HG02943 (cell line): ENCODE results near the gene FURIN.
"Not testable (repeated sequence)": the region's sequence is repeated elsewhere in the genome, so short reads cannot be mapped to it uniquely, and the experiment has no call there.

Source experiments
- ATAC-seq: cut with Tn5 transposase; IDR thresholded peaks from one replicate; pipeline ENCODE4 v1.9.1; 2021; ENCODE audit warnings: mild to moderate bottlenecking, low read depth, moderate library complexity; ENCODE audit not compliant: unreplicated experiment

Gene FURIN

DNA sequence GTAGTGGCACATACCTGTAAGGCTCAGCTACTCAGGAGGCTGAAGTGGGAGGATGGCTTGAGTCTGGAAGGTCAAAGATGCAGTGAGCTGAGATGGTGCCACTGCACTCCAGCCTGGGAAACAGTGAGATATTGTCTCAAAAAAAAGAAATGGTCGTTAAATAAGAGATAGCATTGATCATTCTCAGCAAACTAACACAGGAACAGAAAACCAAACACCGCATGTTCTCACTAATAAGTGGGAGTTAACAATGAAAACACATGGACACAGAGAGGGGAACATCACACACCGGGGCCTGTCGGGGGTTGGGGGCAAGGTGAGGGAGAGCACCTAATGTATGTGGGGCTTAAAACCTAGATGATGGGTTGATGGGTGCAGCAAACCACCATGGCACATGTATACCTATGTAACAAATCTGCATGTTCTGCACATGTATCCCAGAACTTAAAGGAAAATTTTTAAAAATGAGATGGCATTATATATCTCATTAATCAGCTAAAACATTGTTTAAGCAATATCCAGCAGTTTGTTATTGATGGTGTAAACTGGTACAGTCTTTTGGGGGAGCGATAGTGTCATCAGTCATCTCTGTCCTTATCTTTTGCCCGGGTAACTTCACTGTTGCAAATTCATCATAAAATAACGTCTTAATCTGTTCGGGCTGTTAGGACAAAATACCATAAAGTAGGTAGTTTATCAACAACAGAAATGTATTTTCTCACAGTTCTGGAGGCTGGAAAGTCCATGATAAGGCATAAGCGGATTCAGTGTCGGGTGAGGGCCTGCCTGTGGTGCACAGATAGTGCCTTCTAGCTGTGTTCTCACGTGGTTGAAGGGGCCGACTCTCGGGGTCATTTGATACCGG, 33.0 kb downstream of the FURIN start:
- ATAC-seq: no peak

DNA sequence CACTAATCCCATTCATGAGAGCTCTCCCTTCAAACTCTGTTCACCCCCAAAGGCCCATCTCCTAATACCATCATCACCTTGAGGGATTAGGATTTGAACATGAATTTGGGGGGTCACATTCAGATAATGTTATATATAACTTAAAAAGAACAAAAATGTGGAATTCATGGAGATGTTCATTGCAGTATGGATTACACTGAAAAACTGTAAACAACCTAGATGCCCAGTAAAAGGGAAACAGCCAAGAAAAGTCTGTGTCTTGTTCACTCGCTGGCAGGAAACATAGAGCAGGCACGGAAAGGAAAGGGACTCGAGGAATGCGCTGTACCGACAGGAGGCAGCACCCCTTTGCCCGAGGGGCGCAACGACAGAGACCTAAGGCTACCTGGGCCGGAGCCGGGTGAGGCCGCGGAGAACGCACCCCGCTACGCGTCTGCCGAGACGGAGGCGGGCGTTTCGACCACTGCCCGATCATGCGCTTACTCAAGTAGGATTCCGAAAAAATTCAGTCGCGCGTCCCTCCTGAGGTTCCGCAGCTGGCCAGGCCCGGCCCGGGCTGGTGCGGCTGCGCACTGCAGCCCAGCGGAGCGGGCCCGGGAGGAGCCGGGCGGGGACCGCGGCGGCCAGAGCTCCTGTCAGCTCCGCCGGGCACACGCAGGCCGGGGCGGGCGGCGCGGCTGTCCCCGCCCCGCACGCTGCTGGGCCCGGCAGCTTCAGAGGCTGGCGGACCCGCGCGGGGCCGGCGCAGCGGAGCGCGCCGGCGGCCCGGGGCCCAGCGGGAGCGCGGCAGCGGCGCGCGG, 33.9 kb downstream of the FURIN start:
- peak; percentile 60 for ATAC-seq

DNA sequence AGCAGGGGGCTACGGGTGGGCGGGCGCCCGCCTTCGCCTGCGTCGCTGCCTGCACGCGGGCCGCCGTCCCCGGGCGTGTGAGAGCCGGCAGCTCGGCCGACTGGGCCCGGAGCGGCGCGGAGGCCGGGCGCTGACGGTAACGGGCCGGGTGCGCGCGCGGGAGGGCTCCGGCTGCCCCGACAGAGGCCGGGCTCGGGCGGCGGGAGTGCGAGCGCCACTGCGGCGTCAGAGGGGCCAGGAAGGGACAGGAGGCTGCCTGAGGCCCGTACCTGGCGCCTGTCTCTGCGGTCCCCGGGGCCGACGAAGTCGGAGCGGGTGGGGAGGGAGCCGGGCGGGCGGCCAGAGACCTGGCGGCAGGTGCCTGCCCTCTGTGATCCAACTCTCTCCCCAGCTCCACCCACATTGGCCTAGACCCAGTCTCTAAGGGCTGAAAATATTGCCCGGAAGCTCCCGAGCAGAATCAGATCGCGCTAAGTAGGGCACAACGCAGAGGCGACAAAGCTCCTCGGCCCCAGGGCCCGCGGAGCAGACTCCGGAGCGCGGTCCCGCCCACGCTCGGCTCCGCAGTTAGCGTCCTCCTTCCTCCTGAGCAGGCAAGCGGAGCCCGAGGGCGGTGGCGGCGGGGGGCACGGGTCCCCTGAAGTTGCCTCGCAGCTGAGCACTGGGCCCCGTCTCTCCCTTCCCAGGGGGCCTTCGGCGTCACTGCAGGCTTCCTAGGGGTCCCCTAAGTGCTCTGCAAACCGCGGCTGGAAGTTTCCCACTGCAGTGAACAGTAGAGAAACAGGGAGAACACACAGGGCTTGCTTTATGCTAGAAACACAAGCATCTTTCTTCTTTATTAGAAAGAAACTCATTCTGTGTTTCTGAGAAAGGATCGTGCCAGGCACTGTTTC, 34.7 kb downstream of the FURIN start, which contains the start of gene MAN2A2:
MAN2A2 (plus strand) TSS at position 463 of the 893 bp plus-strand sequence. CDS start 906 bp downstream, outside the sequence.
- ATAC-seq: peak; percentile 46

DNA sequence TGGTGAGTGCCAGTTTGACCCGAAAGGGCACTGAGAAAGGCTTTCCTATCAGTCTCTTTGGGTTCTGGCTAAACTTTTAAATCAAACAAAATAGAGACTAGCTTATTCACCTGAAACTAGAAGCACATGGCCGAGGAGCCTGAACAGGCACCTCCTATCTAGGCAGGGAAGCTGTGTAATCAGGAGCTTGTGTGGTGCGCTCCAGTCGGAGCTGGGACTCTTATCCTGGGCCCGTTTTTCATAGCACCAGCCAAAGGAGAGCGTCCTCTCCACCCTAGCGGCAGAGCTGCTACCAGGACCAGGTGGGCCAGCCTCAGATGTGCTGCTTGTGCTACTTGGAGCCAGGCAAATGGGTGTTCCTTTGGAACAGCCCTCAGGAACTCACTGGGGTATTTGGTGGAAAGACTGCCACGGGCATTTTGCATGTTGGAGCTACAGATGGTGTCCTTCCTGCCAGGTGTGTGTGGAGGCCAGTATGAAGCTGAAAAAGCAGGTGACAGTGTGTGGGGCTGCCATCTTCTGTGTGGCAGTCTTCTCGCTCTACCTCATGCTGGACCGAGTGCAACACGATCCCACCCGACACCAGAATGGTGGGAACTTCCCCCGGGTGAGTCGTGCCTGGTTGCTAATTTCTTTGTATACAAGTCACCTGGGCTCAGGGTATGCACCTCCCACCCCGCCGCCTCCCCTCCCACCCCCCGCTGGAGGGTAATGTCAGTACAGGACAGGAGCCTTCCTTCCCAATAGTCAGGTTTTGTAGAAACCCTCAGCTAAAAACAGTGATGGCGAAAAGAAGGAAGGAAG, 35.5 kb downstream of the FURIN start:
- no peak for ATAC-seq

DNA sequence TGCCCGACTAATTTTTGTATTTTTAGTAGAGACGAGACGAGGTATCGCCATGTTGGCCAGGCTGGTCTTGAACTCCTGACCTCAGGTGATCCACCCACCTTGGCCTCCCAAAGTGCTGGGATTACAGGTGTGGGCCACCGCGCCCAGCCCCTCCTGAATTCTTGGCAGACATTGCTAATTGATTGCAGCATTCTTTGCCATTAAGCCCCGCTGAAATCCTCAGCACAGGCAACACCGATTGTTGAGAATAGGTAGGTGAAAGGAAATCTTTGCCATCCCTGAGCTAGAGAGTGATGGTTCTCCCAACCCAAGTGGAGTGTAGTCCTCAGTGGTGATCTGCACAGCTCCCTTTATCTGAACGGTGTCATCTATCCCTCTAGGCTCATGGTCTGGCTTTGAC, 36.4 kb downstream of the FURIN start:
- ATAC-seq: no peak

DNA sequence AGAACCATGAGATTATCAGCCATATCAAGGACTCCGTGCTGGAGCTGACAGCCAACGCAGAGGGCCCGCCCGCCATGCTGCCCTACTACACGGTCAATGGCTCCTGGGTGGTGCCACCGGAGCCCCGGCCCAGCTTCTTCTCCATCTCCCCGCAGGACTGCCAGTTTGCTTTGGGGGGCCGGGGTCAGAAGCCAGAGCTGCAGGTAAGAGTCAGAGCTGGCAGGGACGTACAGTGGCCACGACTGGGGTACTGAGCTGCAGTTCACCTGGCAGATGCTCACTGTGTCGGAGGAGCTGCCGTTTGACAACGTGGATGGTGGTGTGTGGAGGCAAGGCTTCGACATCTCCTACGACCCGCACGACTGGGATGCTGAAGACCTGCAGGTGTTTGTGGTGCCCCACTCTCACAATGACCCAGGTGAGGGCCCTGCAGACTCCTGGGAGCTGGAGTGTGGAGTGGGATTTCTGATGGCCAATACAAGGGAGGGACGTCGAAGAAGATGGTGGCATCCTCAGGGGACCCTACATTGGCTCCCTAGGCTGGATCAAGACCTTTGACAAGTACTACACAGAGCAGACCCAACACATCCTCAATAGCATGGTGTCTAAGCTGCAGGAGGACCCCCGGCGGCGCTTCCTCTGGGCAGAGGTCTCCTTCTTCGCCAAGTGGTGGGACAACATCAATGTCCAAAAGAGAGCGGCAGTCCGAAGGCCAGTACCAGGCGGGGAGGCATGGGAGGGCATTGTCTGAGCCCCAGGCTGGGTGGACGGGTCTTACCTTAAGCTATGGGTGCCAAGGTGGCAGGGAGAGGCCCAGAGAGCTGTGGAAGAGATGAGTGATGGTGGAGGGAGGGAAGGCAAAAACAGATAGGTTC, 37.2 kb downstream of the FURIN start:
- no peak for ATAC-seq

DNA sequence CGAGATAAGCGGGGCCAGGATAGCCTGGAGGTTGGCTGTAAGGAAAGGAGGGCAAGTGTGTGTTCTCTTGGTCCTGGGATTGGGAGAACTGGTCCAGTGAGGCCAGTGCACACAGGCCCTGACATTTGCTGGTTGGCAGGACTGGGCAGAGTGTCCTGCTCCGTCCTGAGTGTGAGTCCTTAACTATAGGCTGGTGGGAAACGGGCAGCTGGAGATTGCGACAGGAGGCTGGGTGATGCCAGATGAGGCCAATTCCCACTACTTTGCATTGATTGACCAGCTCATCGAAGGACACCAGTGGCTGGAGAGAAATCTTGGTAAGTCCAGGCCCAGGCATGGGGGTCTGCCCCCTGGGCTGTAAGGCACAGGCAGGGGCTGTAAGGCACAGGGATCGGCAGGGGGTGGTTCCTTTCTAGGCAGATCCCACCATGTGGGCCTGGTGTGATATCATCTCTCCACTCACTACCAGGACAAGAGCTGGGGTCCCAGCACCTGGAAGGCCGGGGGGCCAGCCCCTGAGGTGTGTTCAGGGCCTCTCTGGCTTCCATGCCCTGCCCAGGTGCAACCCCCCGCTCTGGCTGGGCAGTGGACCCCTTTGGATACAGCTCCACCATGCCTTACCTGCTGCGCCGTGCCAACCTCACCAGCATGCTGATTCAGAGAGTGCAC, 37.9 kb downstream of the FURIN start:
- no peak for ATAC-seq

DNA sequence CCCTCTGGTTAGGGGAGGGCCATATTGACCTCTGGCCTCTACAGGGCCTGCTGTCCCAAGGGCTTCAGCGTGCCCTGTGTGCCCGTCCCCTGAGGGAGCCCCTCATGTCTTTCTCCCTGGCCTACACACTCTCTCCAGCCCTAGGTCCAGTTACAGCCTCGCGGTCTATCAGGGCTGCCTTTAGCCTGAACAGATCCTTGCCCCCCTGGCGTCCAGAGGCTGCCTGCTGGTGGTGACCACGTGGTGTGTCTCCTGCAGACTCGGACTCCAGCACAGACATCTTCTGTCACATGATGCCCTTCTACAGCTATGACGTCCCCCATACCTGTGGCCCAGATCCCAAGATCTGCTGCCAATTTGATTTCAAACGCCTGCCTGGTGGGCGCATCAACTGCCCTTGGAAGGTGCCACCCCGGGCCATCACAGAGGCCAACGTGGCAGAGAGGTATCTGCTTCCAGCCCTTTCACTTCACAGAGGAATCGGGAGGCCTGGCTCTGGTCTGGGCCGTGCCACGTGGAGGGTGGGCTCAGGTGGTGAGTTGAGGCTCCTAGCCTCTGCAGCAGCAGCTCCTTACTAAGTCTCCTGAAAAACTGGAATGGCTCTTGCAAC, 38.8 kb downstream of the FURIN start:
- ATAC-seq: no peak

DNA sequence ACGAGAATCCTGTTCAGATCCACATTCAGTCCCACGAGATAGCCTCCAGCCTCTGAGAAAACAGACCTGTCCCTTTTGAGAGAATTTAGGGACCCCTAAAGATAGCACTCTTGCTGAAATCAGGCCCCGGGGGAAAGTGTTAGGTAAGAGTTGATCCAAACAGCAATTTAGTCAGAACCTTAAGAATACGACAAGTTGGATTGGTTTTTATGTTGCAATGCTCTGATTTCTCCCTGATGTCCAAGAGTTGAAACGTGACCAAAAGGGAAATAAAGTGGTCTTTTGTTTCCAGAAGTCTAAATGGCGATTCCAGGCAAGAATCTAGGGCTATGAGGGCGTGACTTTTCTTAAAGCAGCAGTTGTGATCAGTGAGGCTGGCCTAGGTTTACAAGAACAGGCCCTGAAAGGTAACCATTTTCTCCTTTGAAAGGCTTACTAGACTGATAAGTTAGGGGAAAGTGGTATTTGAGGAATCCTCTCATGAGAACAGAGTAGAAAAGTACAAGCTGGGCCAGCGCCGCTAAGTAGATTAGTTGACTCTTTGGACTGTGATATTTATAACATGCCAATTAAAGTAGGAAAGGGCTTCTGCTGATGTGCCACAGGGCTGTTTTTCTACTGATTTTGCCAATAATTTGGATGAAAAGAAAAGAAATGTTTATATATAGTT, 39.6 kb downstream of the FURIN start:
- no peak for ATAC-seq

DNA sequence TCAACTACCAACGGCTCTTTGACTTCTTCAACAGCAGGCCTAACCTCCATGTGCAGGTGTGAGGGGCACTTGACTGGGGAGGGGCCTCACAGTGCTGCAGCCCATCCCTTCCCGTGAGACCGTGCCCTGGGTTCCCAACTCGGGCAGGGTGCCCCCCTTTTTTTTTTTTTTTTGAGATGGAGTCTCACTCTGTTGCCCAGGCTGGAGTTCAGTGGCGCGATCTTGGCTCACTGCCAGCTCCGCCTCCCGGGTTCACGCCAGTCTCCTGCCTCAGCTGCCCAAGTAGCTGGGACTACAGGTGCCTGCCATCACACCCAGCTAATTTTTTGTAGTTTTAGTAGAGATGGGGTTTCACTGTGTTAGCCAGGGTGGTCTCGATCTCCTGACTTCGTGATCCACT, 41.1 kb downstream of the FURIN start:
- not testable (repeated sequence) for ATAC-seq

DNA sequence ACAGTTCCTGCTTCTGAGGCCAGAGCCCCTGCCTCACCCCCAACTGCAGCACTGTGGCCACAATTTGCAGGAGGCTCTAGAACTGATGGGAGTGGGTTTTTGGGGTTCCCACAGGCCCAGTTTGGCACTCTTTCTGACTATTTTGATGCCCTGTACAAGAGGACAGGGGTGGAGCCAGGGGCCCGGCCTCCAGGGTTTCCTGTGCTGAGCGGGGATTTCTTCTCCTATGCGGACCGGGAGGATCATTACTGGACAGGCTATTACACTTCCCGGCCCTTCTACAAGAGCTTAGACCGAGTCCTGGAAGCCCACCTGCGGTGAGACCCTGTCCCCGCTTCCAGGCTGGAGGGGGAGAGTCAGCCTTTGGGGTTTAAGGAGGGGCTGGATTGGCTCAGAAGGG, 41.6 kb downstream of the FURIN start:
- ATAC-seq: no peak

DNA sequence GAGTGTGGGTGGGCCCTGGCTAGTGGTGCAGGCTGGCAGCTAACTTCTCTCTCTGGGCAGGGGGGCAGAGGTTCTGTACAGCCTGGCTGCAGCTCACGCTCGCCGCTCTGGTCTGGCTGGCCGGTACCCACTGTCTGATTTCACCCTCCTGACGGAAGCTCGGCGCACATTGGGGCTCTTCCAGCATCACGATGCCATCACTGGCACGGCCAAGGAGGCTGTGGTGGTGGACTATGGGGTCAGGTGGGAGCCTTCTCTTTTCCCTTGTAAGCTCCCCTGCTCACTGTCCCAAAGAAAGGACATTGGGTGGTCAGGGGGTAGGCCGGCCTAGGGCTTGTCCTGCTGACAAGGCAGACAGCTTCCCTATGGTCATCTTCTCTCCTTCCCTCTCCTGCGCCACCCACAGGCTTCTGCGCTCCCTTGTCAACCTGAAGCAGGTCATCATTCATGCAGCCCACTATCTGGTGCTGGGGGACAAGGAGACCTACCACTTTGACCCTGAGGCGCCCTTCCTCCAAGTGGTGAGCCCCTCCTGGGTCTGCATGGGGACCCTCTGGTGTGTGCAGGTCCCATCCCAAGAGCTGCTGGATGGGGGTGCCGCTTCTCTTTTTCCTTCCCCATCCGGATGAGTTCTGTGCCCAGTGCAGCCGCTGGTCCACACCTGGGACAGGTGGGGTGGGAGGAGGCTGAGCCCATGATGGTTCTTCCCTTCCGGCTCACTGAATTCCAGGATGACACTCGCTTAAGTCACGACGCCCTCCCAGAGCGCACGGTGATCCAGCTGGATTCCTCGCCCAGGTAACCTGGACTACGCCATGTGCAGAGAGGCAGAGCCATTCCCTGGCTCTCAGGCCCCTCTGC, 42.3 kb downstream of the FURIN start:
- no peak for ATAC-seq

DNA sequence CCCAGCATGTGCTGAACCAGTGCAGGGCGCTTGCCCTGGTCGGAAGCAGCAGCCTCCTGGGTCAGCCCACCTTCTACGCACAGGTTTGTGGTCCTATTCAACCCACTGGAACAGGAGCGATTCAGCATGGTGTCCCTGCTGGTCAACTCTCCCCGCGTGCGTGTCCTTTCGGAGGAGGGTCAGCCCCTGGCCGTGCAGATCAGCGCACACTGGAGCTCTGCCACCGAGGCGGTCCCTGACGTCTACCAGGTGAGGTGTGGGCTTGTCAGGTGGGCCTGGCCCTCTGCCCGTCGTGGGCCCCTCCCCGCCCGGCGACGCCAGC, 42.9 kb downstream of the FURIN start:
- no peak for ATAC-seq

DNA sequence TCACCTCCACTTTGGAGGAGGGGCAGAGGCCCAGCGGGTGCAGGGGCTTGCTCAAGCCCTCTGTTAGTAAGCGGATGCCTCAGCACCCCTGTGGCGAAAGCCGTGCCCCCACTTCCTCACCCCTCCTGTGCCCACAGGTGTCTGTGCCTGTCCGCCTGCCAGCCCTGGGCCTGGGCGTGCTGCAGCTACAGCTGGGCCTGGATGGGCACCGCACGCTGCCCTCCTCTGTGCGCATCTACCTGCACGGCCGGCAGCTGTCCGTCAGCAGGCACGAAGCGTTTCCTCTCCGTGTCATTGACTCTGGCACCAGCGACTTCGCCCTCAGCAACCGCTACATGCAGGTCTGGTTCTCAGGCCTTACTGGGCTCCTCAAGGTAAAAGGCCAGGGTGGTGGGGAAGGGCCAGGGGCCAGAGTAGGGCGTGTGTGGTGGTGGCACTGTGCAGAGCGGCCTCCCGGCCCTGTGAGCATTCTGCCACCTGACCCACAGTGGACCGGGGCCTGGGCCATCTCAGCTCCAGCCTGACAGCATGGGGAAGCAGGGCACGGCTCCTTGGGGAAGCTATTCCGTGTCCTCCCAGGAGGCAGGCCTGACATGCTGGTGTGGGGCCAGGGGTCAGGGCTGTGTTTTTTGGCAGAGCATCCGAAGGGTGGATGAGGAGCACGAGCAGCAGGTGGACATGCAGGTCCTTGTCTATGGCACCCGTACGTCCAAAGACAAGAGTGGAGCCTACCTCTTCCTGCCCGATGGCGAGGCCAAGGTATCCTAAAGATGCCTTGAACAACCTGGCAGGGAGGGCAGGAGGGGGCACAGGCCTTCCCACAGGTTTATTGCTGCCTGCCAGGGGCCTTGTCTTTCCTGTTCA, 43.8 kb downstream of the FURIN start:
- no peak for ATAC-seq

DNA sequence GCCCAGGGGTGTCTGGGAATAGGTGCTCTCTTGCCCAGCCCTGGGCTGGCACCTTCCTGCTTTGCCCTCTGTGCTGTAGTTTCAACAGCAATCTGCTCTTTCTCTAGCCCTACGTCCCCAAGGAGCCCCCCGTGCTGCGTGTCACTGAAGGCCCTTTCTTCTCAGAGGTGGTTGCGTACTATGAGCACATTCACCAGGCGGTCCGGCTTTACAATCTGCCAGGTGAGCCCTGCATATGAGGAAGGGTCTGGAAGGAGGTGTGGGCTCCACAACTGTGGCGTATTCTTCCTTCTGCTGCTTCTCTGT, 44.3 kb downstream of the FURIN start:
- no peak for ATAC-seq

DNA sequence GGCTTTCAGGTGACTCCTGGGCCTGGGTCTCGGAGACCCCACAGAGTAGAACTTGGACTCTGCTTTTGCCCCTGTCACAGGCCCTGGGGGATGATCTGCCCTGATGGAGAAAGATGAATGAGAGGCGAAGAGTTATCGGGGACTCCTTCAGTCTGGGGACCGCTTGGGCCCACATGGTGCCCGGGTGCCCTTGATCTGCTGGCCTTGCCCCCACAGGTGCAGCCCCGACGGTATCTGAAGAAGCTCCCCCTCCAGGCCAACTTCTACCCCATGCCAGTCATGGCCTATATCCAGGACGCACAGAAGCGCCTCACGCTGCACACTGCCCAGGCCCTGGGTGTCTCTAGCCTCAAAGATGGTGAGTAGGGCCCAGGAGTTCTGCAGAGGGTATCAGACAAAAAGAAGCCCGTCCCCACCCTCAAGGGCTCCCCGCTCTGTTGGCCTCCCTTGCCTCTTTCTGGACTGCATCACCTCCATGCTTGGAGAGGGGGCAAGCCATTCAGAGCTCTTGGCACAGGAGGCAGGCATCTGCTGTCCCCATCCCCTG, 45.1 kb downstream of the FURIN start:
- no peak for ATAC-seq
